Measurements from ENCODE around the gene ASCC2.
A peak's percentile ranks its signal among the peaks of the same experiment; 100 is the strongest.

The ASCC2 gene

GRCh38 chr22:29780748-29781676 is 57.1 kb downstream of the ASCC2 start:
- no peaks in the 10 kb centered on the region for H3K36me3 ChIP-seq (ENCODE audit: control insufficient read depth in 1 of 2, insufficient read depth in 2 of 2, low read length in 2 of 2)
- H3K27me3 ChIP-seq (ENCODE audit: control insufficient read depth in 1 of 2, insufficient read depth in 2 of 2, low read length in 2 of 2): no peaks in the 10 kb centered on the region
- no peak overlapping the region for H3K27ac ChIP-seq (ENCODE audit: low read depth, low read length)
- no peak overlapping the region for H3K4me3 ChIP-seq (ENCODE audit: low read depth in 1 of 2, low read length in 2 of 2)
- H3K9me3 ChIP-seq (ENCODE audit: control insufficient read depth in 1 of 2, low read length in 2 of 2): no peaks in the 10 kb centered on the region
- H3K4me1 ChIP-seq (ENCODE audit: control insufficient read depth in 1 of 2, insufficient read depth in 2 of 2, low read length in 2 of 2): peaks cover 30 to 40% of the 10 kb centered on the region in 2 donors
- H3K9ac ChIP-seq (ENCODE audit: low read depth in 1 of 2, low read length in 2 of 2): peak overlapping the region in 1 of 2 donors; percentile 32

DNA sequence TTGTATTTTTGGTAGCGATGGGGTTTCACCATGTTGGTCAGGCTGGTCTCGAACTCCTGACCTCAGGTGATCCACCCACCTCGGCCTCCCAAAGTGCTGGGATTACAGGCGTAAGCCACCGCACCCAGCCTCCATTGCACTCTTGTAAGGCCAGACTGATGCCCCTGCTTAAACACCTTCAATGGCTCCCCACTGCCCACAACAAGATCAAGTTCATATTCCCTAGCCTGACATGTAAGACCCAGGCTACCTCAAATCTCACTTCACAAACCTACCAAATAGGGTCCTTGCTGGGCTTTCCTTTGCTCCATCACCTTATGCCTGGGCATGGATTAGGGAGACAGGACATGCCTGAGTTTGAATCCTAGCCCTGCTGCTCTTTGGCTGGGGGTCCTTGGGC is 57.9 kb downstream of the ASCC2 start:
- Histone ChIP-seq H3K4me1 (ENCODE audit: control insufficient read depth in 1 of 2, insufficient read depth in 2 of 2, low read length in 2 of 2) (peaks cover 30 to 40% of the 10 kb centered on the region in 2 donors), H3K9ac (ENCODE audit: low read depth in 1 of 2, low read length in 2 of 2) (no peak overlapping the region), H3K27me3 (ENCODE audit: control insufficient read depth in 1 of 2, insufficient read depth in 2 of 2, low read length in 2 of 2) (no peaks in the 10 kb centered on the region), H3K4me3 (ENCODE audit: low read depth in 1 of 2, low read length in 2 of 2) (no peak overlapping the region), H3K36me3 (ENCODE audit: control insufficient read depth in 1 of 2, insufficient read depth in 2 of 2, low read length in 2 of 2) (no peaks in the 10 kb centered on the region), H3K27ac (ENCODE audit: low read depth, low read length) (no peak overlapping the region), H3K9me3 (ENCODE audit: control insufficient read depth in 1 of 2, low read length in 2 of 2) (no peaks in the 10 kb centered on the region)

DNA sequence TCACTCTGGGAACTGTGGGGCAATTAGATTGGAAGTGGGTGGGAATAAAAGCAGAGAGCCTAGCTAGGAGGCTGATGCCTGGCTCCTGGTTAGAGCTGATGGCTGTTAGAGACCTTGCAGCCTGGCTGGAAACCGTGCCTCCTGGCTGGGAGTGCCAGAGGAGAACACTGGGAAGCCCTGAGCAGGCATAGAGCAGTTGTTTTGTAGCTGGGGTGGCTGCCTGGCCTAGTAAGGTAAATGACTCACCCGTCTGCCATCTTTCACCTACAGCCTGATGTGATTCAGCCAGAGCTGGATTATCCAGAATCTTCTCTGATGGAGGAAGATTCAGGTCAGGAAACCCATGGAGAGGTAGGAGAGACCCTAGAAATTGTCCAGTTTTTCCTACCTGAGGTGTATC is 64.8 kb downstream of the ASCC2 start:
- no peak overlapping the region for H3K27ac ChIP-seq (ENCODE audit: low read depth, low read length)
- no peaks in the 10 kb centered on the region for H3K9me3 ChIP-seq (ENCODE audit: control insufficient read depth in 1 of 2, low read length in 2 of 2)
- H3K9ac ChIP-seq (ENCODE audit: low read depth in 1 of 2, low read length in 2 of 2): no peak overlapping the region
- peaks cover 7 to 10% of the 10 kb centered on the region in 2 donors for H3K4me1 ChIP-seq (ENCODE audit: control insufficient read depth in 1 of 2, insufficient read depth in 2 of 2, low read length in 2 of 2)
- no peaks in the 10 kb centered on the region for H3K27me3 ChIP-seq (ENCODE audit: control insufficient read depth in 1 of 2, insufficient read depth in 2 of 2, low read length in 2 of 2)
- H3K36me3 ChIP-seq (ENCODE audit: control insufficient read depth in 1 of 2, insufficient read depth in 2 of 2, low read length in 2 of 2): peaks cover 5 to 22% of the 10 kb centered on the region in 2 donors
- no peak overlapping the region for H3K4me3 ChIP-seq (ENCODE audit: low read depth in 1 of 2, low read length in 2 of 2)

DNA sequence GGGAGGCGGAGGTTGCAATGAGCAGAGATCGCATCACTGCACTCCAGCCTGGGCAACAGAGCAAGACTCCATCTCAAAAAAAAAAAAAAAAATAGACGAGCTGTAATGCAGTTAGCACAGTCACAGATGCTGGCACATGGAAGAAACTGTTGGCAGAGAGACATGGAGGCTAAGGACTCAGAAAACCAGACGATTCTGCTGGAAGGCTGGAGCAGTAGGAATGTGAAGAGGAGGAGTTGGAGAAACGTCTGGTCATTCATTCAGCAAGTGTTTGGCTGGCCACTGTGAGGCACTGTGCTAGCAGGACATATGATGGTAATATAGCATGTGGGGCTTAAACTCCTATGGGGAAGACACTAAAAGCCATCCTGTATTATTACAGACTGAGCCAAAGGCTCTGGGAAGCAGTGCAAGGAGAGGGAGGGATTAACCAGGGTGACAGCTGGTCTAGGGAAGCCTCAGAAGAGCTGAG is 65.9 kb downstream of the ASCC2 start:
- H3K27ac ChIP-seq (ENCODE audit: low read depth, low read length): no peak overlapping the region
- peaks cover 10 to 16% of the 10 kb centered on the region in 2 donors for H3K4me1 ChIP-seq (ENCODE audit: control insufficient read depth in 1 of 2, insufficient read depth in 2 of 2, low read length in 2 of 2)
- no peak overlapping the region for H3K9ac ChIP-seq (ENCODE audit: low read depth in 1 of 2, low read length in 2 of 2)
- no peak overlapping the region for H3K4me3 ChIP-seq (ENCODE audit: low read depth in 1 of 2, low read length in 2 of 2)
- H3K27me3 ChIP-seq (ENCODE audit: control insufficient read depth in 1 of 2, insufficient read depth in 2 of 2, low read length in 2 of 2): no peaks in the 10 kb centered on the region
- H3K36me3 ChIP-seq (ENCODE audit: control insufficient read depth in 1 of 2, insufficient read depth in 2 of 2, low read length in 2 of 2): peaks cover 5 to 22% of the 10 kb centered on the region in 2 donors
- no peaks in the 10 kb centered on the region for H3K9me3 ChIP-seq (ENCODE audit: control insufficient read depth in 1 of 2, low read length in 2 of 2)

DNA sequence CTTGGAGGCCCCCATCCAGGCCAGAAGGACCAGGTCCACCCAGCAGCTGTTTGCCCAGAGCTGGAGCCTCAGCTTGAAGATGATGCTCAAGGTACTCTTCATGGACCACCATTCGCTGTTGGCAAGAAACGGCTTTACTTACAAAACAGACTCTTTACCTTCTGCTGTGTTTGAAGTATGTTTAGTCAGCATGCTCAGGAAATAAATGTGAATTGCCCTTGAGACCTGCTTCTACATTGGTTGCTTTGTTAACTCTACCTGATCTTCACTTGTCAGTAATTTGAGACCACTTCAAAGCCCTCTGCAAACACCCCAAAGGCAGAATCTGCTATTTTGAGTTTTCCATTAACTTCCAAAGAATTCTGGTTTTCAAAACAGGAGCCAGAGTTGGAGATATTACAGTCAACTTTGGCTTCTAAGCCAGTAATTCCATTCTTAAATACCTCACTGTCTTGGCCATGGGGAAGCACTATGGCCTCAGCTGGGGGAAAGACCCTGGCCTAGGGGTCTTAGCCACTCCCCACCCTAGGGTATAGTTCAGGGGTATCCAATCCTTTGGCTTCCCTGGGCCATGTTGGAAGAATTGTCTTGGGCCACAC is 68.3 kb downstream of the ASCC2 start:
- Histone ChIP-seq H3K4me3 (ENCODE audit: low read depth in 1 of 2, low read length in 2 of 2) (no peak overlapping the region), H3K27me3 (ENCODE audit: control insufficient read depth in 1 of 2, insufficient read depth in 2 of 2, low read length in 2 of 2) (no peaks in the 10 kb centered on the region), H3K36me3 (ENCODE audit: control insufficient read depth in 1 of 2, insufficient read depth in 2 of 2, low read length in 2 of 2) (peaks cover 5 to 22% of the 10 kb centered on the region in 2 donors), H3K27ac (ENCODE audit: low read depth, low read length) (no peak overlapping the region), H3K9ac (ENCODE audit: low read depth in 1 of 2, low read length in 2 of 2) (no peak overlapping the region), H3K9me3 (ENCODE audit: control insufficient read depth in 1 of 2, low read length in 2 of 2) (no peaks in the 10 kb centered on the region), H3K4me1 (ENCODE audit: control insufficient read depth in 1 of 2, insufficient read depth in 2 of 2, low read length in 2 of 2) (peaks cover 21 to 23% of the 10 kb centered on the region in 2 donors)

- no peaks in the 10 kb centered on the region for H3K27me3 ChIP-seq (ENCODE audit: control insufficient read depth in 1 of 2, insufficient read depth in 2 of 2, low read length in 2 of 2)
- peaks cover 5 to 22% of the 10 kb centered on the region in 2 donors for H3K36me3 ChIP-seq (ENCODE audit: control insufficient read depth in 1 of 2, insufficient read depth in 2 of 2, low read length in 2 of 2)
- H3K4me1 ChIP-seq (ENCODE audit: control insufficient read depth in 1 of 2, insufficient read depth in 2 of 2, low read length in 2 of 2): peaks cover 21 to 23% of the 10 kb centered on the region in 2 donors
- no peak overlapping the region for H3K27ac ChIP-seq (ENCODE audit: low read depth, low read length)
- no peaks in the 10 kb centered on the region for H3K9me3 ChIP-seq (ENCODE audit: control insufficient read depth in 1 of 2, low read length in 2 of 2)
- H3K4me3 ChIP-seq (ENCODE audit: low read depth in 1 of 2, low read length in 2 of 2): peak overlapping the region; percentile 84 to 96
- H3K9ac ChIP-seq (ENCODE audit: low read depth in 1 of 2, low read length in 2 of 2): peak overlapping the region; percentile 79 to 97
Measured at GRCh38 chr22:29768052-29768693, 69.9 kb downstream of the ASCC2 start.

DNA sequence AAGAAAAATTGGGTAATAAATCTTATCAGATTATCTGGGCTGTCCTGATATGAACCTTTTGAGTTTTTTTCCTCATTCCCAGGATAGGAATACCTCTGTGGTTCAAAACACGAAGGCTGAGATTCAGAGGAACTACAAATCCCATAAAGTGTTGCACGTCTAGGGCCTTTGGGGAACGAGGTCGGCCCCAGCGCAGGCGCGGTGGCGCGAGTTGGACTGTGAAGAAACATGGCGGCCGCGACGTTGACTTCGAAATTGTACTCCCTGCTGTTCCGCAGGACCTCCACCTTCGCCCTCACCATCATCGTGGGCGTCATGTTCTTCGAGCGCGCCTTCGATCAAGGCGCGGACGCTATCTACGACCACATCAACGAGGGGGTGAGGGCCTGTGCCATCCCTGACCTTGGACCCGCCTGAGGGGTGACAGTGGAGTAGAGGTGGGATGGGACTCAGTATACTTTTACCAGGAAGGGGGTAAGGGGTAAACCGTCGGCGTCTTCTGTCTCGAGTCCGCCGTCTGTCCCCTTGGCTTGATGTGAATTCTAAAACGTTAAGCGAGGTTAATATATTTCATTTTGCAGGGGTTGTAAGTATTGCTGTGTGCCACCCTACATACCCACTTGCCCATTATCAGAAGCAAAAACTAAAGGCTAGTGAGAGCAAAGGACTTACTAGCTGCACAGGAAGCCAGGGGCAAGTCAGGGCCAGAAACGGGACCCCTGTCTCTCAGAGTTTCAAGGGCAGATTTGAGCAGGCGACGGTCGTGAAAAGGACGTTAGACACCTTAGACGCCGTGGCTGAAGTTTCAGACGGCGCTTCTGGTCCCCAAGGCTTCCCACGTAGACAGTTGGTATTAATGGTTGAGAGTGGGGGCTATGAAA is 70.7 kb downstream of the ASCC2 start, which contains the start of gene UQCR10:
TSS of gene UQCR10 (plus strand) at position 199 of the 881 bp plus-strand sequence. CDS start at position 229, 30 bp downstream.
- Histone ChIP-seq H3K9ac (ENCODE audit: low read depth in 1 of 2, low read length in 2 of 2) (peak within 1 kb of the TSS; percentile 91 to 97), H3K4me1 (ENCODE audit: control insufficient read depth in 1 of 2, insufficient read depth in 2 of 2, low read length in 2 of 2) (peaks cover 21 to 23% of the 10 kb centered on the region in 2 donors), H3K36me3 (ENCODE audit: control insufficient read depth in 1 of 2, insufficient read depth in 2 of 2, low read length in 2 of 2) (peaks cover 5 to 22% of the 10 kb centered on the region in 2 donors), H3K27ac (ENCODE audit: low read depth, low read length) (peak within 1 kb of the TSS; percentile 84), H3K27me3 (ENCODE audit: control insufficient read depth in 1 of 2, insufficient read depth in 2 of 2, low read length in 2 of 2) (no peaks in the 10 kb centered on the region), H3K4me3 (ENCODE audit: low read depth in 1 of 2, low read length in 2 of 2) (peak within 1 kb of the TSS; percentile 84 to 96), H3K9me3 (ENCODE audit: control insufficient read depth in 1 of 2, low read length in 2 of 2) (no peaks in the 10 kb centered on the region)

DNA sequence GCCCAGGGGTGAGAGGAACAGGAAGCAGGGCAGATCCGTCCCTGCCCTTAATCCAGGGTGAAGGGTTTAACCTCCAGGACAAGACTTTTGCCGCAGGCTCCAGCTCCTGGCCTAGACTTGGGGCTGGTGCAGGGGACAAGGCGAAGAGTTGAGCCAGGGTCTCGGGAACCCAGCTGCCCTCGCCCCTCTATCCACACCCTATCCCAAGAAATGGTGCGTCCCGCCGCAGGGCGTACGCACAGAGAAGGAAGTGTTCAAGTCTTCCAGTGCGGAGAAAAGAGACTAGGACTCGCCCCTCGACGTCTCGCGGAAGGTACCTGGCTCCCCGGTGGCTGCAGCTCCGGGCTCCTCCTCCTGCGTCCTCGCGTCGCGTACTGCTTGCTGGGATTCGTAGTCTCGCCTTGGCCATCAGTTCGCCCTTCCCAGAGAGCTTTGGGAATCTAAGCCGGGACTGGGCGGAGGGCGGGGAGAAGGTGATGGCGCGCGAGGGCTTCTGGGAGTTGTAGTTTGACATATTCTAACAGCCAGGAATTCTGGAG is 71.4 kb downstream of the ASCC2 start, which contains the start of gene ZMAT5:
TSS of gene ZMAT5 (minus strand) at position 376 of the 539 bp plus-strand sequence. CDS start 18,463 bp downstream, outside the sequence.
- peak within 1 kb of the TSS; percentile 84 to 96 for H3K4me3 ChIP-seq (ENCODE audit: low read depth in 1 of 2, low read length in 2 of 2)
- H3K27me3 ChIP-seq (ENCODE audit: control insufficient read depth in 1 of 2, insufficient read depth in 2 of 2, low read length in 2 of 2): no peaks in the 10 kb centered on the region
- H3K4me1 ChIP-seq (ENCODE audit: control insufficient read depth in 1 of 2, insufficient read depth in 2 of 2, low read length in 2 of 2): peaks cover 21 to 23% of the 10 kb centered on the region in 2 donors
- no peaks in the 10 kb centered on the region for H3K9me3 ChIP-seq (ENCODE audit: control insufficient read depth in 1 of 2, low read length in 2 of 2)
- peak within 1 kb of the TSS; percentile 91 to 97 for H3K9ac ChIP-seq (ENCODE audit: low read depth in 1 of 2, low read length in 2 of 2)
- H3K27ac ChIP-seq (ENCODE audit: low read depth, low read length): peak within 1 kb of the TSS; percentile 84
- H3K36me3 ChIP-seq (ENCODE audit: control insufficient read depth in 1 of 2, insufficient read depth in 2 of 2, low read length in 2 of 2): peaks cover 5 to 22% of the 10 kb centered on the region in 2 donors
